ENCODE measurements around the gene AVL9. TPM values are rescaled to one million over a fixed set of nuclear protein-coding genes. Genes with fewer than 3 reads are reported as not detected.

The AVL9 gene
- total and polyA plus RNA-seq, 9 of the 15 experiments (the other 6 are each of a cell fraction or from before 2014, with no cell fraction given), result 6.4 to 66.2 (median 30.1) TPM

DNA sequence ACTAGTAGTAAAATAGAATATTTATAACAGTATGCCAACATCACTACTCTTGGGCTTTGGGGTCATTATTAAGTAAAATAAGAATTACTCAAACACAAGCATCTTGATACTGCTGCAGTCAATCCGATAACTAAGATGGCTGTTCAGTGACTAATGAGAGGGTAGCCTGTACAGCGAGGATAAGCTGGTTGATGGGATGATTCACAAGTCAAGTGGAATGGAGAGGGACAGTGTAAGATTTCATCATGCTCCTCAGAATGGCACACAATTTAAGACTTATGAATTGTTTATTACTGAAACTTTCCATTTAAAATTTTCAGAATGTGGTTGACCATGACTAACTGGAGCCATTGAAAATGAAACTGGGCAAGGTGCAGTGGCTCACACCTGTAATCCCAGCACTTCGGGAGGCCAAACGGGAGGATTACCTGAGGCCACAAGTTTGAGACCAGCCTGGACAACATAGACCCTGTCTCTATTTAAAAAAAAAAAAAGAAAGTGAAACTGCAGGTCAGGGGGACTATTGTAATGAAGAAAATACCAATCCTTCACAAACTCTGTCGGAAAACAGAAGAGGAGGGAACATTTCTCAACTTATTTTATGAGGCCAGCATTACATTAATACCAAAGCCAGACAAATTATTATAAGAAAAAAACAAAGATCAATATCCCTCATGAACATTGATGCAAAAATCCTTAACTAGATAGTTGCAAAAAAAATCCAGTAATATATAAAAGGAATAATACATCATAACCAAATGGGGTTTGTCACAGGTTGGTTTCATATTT, 11.2 kb downstream of the AVL9 start:
- no peak overlapping the region for H3K4me3 ChIP-seq
- H3K36me3 ChIP-seq (ENCODE audit: control insufficient read depth, insufficient read depth, low read length), result peaks cover 21% of the 10 kb centered on the region; the same call in 2 of the 3 replicates
- no peaks in the 10 kb centered on the region for H3K9me1 ChIP-seq (ENCODE audit: control insufficient read depth, insufficient read depth, low read length)
- no peaks in the 10 kb centered on the region for H4K20me1 ChIP-seq (replicated peaks; ENCODE audit: control insufficient read depth, insufficient read depth, low read length)
- peak; percentile 87 for FAIRE-seq
- TSS peak; percentile 3 for BruUV-seq (replicated peaks)
- H3K27ac ChIP-seq (ENCODE audit: extremely low read depth, low read depth, low read length), result peak overlapping the region; percentile 95
- intact Hi-C loops (cut with micrococcal nuclease), result no loop called here
- peak; percentile 69 to 90 (median 75) for DNase-seq (ENCODE audit: extremely low read depth in 1 of 4, low spot score in 3 of 4)
- CTCF ChIA-PET (ENCODE audit: low intra/inter-chr PET ratio), result no interaction called here
- peak; percentile 95 for ATAC-seq
- H2AFZ ChIP-seq (ENCODE audit: low read depth, low read length), result peak overlapping the region; percentile 64
- H3K4me2 ChIP-seq (ENCODE audit: insufficient read depth, low read length), result peak overlapping the region; percentile 71
- no peaks in the 10 kb centered on the region for H3K27me3 ChIP-seq (ENCODE audit: control insufficient read depth in 2 of 2, insufficient read depth in 2 of 2, low read length in 2 of 2)
- in situ Hi-C loops (cut with MboI), result no loop called here
- POLR2A ChIA-PET, result interaction anchor here (1.0 to 3.8 kb wide), 2 partner anchors 10 to 25 kb away, joined by 4 to 23 read pairs; partner anchors contain the start of gene AVL9
- peaks cover 7 to 34% of the 10 kb centered on the region in 2 experiments; a peak in 4 of 5 replicates for H3K4me1 ChIP-seq (replicated peaks in 1 of 2; ENCODE audit: control insufficient read depth in 2 of 2, insufficient read depth in 2 of 2, low read length in 2 of 2)
- WGBS (ENCODE audit: insufficient coverage, low coverage, missing lambda C conversion rate), result 6% methylated on average over 5 of the region's 5 CpGs
- H3K9ac ChIP-seq (ENCODE audit: insufficient read depth in 1 of 2, low read depth in 2 of 2, low read length in 2 of 2), result peak overlapping the region; percentile 38 to 85; a peak in 3 of 4 replicates
- H3K9me3 ChIP-seq (replicated peaks; ENCODE audit: control insufficient read depth, insufficient read depth, low read depth, low read length), result no peaks in the 10 kb centered on the region
- peaks cover 92% of the 10 kb centered on the region for H3K79me2 ChIP-seq (ENCODE audit: control insufficient read depth, insufficient read depth, low read length)
- TF ChIP-seq RNF2 (IDR thresholded peaks at IDR 0.05) (peak; percentile 75), SIRT6 (IDR thresholded peaks at IDR 0.05; ENCODE audit: low read depth, low read length) (no peak), EHMT2 (IDR thresholded peaks at IDR 0.05) (peak; percentile 81; the same call in 1 of the 2 replicates), KAT2B (IDR thresholded peaks at IDR 0.05; ENCODE audit: low read depth, low read length) (no peak), TAF9B (IDR thresholded peaks at IDR 0.05; ENCODE audit: partially characterized antibody) (peak; percentile 44), HDAC1 (IDR thresholded peaks at IDR 0.05) (peak in 1 of 2 experiments; percentile 41; a peak in 1 of 4 replicates), ZNF41 (CRISPR knock-in tag; conservative IDR thresholded peaks at IDR 0.05) (no peak), ZNF212 (CRISPR knock-in tag; IDR thresholded peaks at IDR 0.05) (no peak), ZNF184 (CRISPR knock-in tag; IDR thresholded peaks at IDR 0.05) (no peak), FOXK2 (conservative IDR thresholded peaks at IDR 0.05 in 1 of 2, IDR thresholded peaks at IDR 0.05 in 1 of 2; ENCODE audit: low read depth in 2 of 2) (no peak), ZNF239 (CRISPR knock-in tag; IDR thresholded peaks at IDR 0.05) (peak; percentile 38; the same call in 1 of the 2 replicates), POLR3A (IDR thresholded peaks at IDR 0.05; ENCODE audit: borderline replicate concordance, extremely low read depth, insufficient read depth, insufficient read length) (no peak), MEIS2 (IDR thresholded peaks at IDR 0.05; ENCODE audit: partially characterized antibody) (peak; percentile 82), DPF2 (IDR thresholded peaks at IDR 0.05) (peak; percentile 99), SMARCE1 (IDR thresholded peaks at IDR 0.05) (peak; percentile 98), BHLHE40 (IDR thresholded peaks at IDR 0.05; ENCODE audit: low read length) (no peak), ZNF77 (CRISPR knock-in tag; IDR thresholded peaks at IDR 0.05) (no peak), HDAC6 (IDR thresholded peaks at IDR 0.05; ENCODE audit: low read depth, low read length) (no peak), KLF10 (CRISPR knock-in tag; IDR thresholded peaks at IDR 0.05) (no peak), TEAD1 (CRISPR knock-in tag; IDR thresholded peaks at IDR 0.05) (peak in 1 of 2 experiments; percentile 56; a peak in 2 of 4 replicates), MBD2 (IDR thresholded peaks at IDR 0.05; ENCODE audit: borderline replicate concordance, low read depth) (peak; percentile 75; the same call in 1 of the 2 replicates), NCOA1 (IDR thresholded peaks at IDR 0.05; ENCODE audit: low read depth) (peak; percentile 64; the same call in 1 of the 2 replicates), KLF16 (IDR thresholded peaks at IDR 0.05) (no peak)
- TF ChIP-seq, protein P1, sequence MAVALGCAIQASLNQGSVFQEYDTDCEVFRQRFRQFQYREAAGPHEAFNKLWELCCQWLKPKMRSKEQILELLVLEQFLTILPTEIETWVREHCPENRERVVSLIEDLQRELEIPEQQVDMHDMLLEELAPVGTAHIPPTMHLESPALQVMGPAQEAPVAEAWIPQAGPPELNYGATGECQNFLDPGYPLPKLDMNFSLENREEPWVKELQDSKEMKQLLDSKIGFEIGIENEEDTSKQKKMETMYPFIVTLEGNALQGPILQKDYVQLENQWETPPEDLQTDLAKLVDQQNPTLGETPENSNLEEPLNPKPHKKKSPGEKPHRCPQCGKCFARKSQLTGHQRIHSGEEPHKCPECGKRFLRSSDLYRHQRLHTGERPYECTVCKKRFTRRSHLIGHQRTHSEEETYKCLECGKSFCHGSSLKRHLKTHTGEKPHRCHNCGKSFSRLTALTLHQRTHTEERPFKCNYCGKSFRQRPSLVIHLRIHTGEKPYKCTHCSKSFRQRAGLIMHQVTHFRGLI (CRISPR knock-in tag; IDR thresholded peaks at IDR 0.05), result no peak

Data from K562 (cell line).